K562 (cell line): ENCODE results near the gene TMOD2. TPM values are rescaled to one million over a fixed set of nuclear protein-coding genes. Genes with fewer than 3 reads are reported as not detected.

Experiments
- ATAC-seq: fragments of 200-7000 bp; cut with Tn5 transposase; 3 replicates; pipeline ENCODE4 v1.9.1; 2020; ENCODE audit warnings: moderate library complexity
- BruUV-seq: library from RNA; stranded (reverse); fragments of 400-500 nt; replicated peaks from 2 replicates; lab custom pipeline; 2021; lab: Mats Ljungman, UMichigan
- CTCF ChIA-PET: fragments of 300-600 bp; formaldehyde crosslinking; extraction: SDS; loops from one replicate; lab custom pipeline; 2021; ENCODE audit warnings: low intra/inter-chr PET ratio; lab: Yijun Ruan, JAX
- POLR2A ChIA-PET: fragments of 300-600, 350-650 bp; sonication (Branson Sonifier 250); formaldehyde crosslinking; extraction: SDS; loops from one replicate; lab custom pipeline; 2021; ENCODE audit warnings: antibody characterized with exemption, inconsistent platforms; lab: Yijun Ruan, JAX
- DNase-seq, 4 experiments: peaks; one replicate each; pipeline versions ENCODE4 v3.0.0 to v3.0.0-alpha.2; 2011 to 2018; ENCODE audit warnings: low spot score in 3 of 4, mixed read lengths in 3 of 4; ENCODE audit errors: extremely low read depth in 1 of 4
- FAIRE-seq: peaks from 2 replicates; lab custom pipeline; 2011; peaks lifted over from hg19 to GRCh38; lab: Jason Lieb, UNC
- H2AFZ ChIP-seq: 2 replicates; pipeline ENCODE4 v1.6.0; 2011; ENCODE audit warnings: low read depth, low read length, control low read depth, inconsistent platforms
- H3K27ac ChIP-seq: fragments of 200-600 bp; 3 replicates; pipeline ENCODE4 v1.8.0; 2011; ENCODE audit warnings: low read depth, mild to moderate bottlenecking, control low read depth, inconsistent platforms, low read length, moderate library complexity, mixed read lengths; ENCODE audit errors: extremely low read depth
- H3K27me3 ChIP-seq, 2 experiments: fragments of 300-600 bp in 1 of 2; 2 replicates in 1 of 2; 3 replicates in 1 of 2; pipeline versions ENCODE4 v1.6.0 to v1.8.0; 2011; ENCODE audit warnings: inconsistent platforms in 2 of 2, low read length in 2 of 2, mild to moderate bottlenecking in 1 of 2, mixed read lengths in 1 of 2, moderate library complexity in 1 of 2; ENCODE audit not compliant: control insufficient read depth in 2 of 2, insufficient read depth in 2 of 2
- H3K36me3 ChIP-seq: fragments of 300-600 bp; 3 replicates; pipeline ENCODE4 v1.8.0; 2011; ENCODE audit warnings: mild to moderate bottlenecking, low read length, inconsistent platforms; ENCODE audit not compliant: control insufficient read depth, insufficient read depth
- H3K4me1 ChIP-seq, 2 experiments: fragments of 200-600 bp in 1 of 2; replicated peaks in 1 of 2; 2 replicates in 1 of 2; 3 replicates in 1 of 2; pipeline versions ENCODE4 v1.5.1 to v1.8.0; 2011; ENCODE audit warnings: inconsistent platforms in 2 of 2, low read length in 2 of 2, mild to moderate bottlenecking in 1 of 2, mixed read lengths in 1 of 2, moderate library complexity in 1 of 2; ENCODE audit not compliant: control insufficient read depth in 2 of 2, insufficient read depth in 2 of 2
- H3K4me2 ChIP-seq: 2 replicates; pipeline ENCODE4 v1.6.1; 2011; ENCODE audit warnings: low read length, control low read depth, inconsistent platforms, mixed read lengths; ENCODE audit not compliant: insufficient read depth
- H3K4me3 ChIP-seq: fragments of 200-600 bp; sonication (generic), shearing (Covaris generic); 2 replicates; pipeline ENCODE4 v1.5.1; 2016; ENCODE audit warnings: control low read depth, inconsistent platforms
- H3K79me2 ChIP-seq: fragments of 200-600 bp; 3 replicates; pipeline ENCODE4 v1.8.0; 2011; ENCODE audit warnings: low read length, inconsistent platforms; ENCODE audit not compliant: control insufficient read depth, insufficient read depth
- H3K9ac ChIP-seq, 2 experiments: 2 replicates each; pipeline versions ENCODE4 v1.6.0 to v1.6.1; 2011; ENCODE audit warnings: low read depth in 2 of 2, low read length in 2 of 2, control low read depth in 1 of 2, inconsistent platforms in 1 of 2, mild to moderate bottlenecking in 1 of 2, mixed read lengths in 1 of 2; ENCODE audit not compliant: insufficient read depth in 1 of 2
- H3K9me1 ChIP-seq: one replicate; pipeline ENCODE4 v1.6.0; 2011; ENCODE audit warnings: inconsistent platforms, mild to moderate bottlenecking, low read length, moderate library complexity; ENCODE audit not compliant: control insufficient read depth, insufficient read depth
- H3K9me3 ChIP-seq: replicated peaks from 2 replicates; pipeline ENCODE4 v1.5.1; 2011; ENCODE audit warnings: low read depth, low read length, inconsistent platforms; ENCODE audit not compliant: control insufficient read depth, insufficient read depth
- H4K20me1 ChIP-seq: replicated peaks from 2 replicates; pipeline ENCODE4 v1.6.1; 2011; ENCODE audit warnings: low read length, inconsistent platforms, mixed read lengths; ENCODE audit not compliant: control insufficient read depth, insufficient read depth
- CCNT2 ChIP-seq: IDR thresholded peaks from 2 replicates; pipeline ENCODE4 v1.6.1; 2011; ENCODE audit warnings: borderline replicate concordance, low read depth, mild to moderate bottlenecking, moderate library complexity, mixed read lengths, low read length; ENCODE audit not compliant: insufficient read length; ENCODE audit errors: extremely low read depth
- CXXC5 ChIP-seq: fragments of 250-450 bp; sonication (Bioruptor Pico); IDR thresholded peaks from 2 replicates; pipeline ENCODE4 v1.8.0; 2022; ENCODE audit warnings: inconsistent platforms, mild to moderate bottlenecking, moderate library complexity
- EHMT2 ChIP-seq: fragments of 450-650 bp; IDR thresholded peaks from 2 replicates; pipeline ENCODE4 v1.6.1; 2018; ENCODE audit warnings: antibody characterized with exemption
- HDAC8 ChIP-seq: fragments of 450-650 bp; IDR thresholded peaks from 2 replicates; pipeline ENCODE4 v1.6.1; 2016; ENCODE audit warnings: mild to moderate bottlenecking, missing genetic modification characterization, moderate library complexity, missing compliant biosample characterization
- NCOA6 ChIP-seq: fragments of 450-650 bp; IDR thresholded peaks from 2 replicates; pipeline ENCODE4 v1.6.1; 2017; ENCODE audit warnings: mild to moderate bottlenecking
- PHF8 ChIP-seq: fragments of 200-600 bp; sonication (generic); IDR thresholded peaks from 2 replicates; pipeline ENCODE4 v1.6.1; 2012; ENCODE audit warnings: mixed run types, mild to moderate bottlenecking, inconsistent platforms, low read length, moderate library complexity, borderline replicate concordance
- SRSF1 ChIP-seq: fragments of 200-400 bp; formaldehyde crosslinking; IDR thresholded peaks from 2 replicates; pipeline ENCODE4 v1.6.1; 2017; ENCODE audit warnings: mild to moderate bottlenecking, low read depth, low read length, moderate library complexity
- TFAP4 ChIP-seq: sonication (generic); formaldehyde crosslinking; IDR thresholded peaks from 2 replicates; pipeline ENCODE4 v1.8.0; 2022; ENCODE audit warnings: missing genetic modification reagents, mild to moderate bottlenecking, moderate library complexity, borderline replicate concordance
- THRA ChIP-seq: fragments of 450-650 bp; IDR thresholded peaks from 2 replicates; pipeline ENCODE4 v1.6.1; 2017; ENCODE audit warnings: mild to moderate bottlenecking, moderate library complexity
- WHSC1 ChIP-seq: IDR thresholded peaks from one replicate; pipeline ENCODE4 v1.6.1; 2012; ENCODE audit warnings: low read length, control low read depth, inconsistent platforms
- WGBS: fragments of 100-300 bp; shearing (Covaris generic); methylation state at CpG from one replicate; pipeline ENCODE4 v1.1.6; 2016; ENCODE audit warnings: low coverage, mixed read lengths; ENCODE audit not compliant: insufficient coverage; ENCODE audit errors: missing lambda C conversion rate; 5-methylcytosine and 5-hydroxymethylcytosine counted together
- in situ Hi-C: fragments of 300-500 bp; cut with MboI; formaldehyde crosslinking; loops from 4 replicates; pipeline ENCODE4 v1.15.0; 2018; ENCODE audit warnings: inconsistent platforms, mixed read lengths
- intact Hi-C: fragments of 100-400 bp; cut with micrococcal nuclease; formaldehyde crosslinking; loops from 2 replicates; pipeline ENCODE4 v1.14.2; 2022
- polyA plus RNA-seq, 8 experiments: library from polyadenylated mRNA; depleted of rRNA in 4 of 8; stranded (reverse) in 5 of 8; unstranded in 3 of 8; fragments of >200 nt; fragmentation: Nextera tagmentation in 2 of 8; fragmentation: Illumina TruSeq in 1 of 8; extraction: Ambion mirVana in 2 of 8; extraction: Trizol in 1 of 8; gene quantifications; 2 replicates each; pipeline versions ENCODE4 v1.2.1 to v1.2.3, GENCODE V29; 2011 to 2014; ENCODE audit warnings: inconsistent platforms in 1 of 8, missing spikeins in 1 of 8
- total RNA-seq, 7 experiments: library from RNA; depleted of rRNA in 6 of 7; stranded (reverse); fragments of >200 nt in 6 of 7; fragmentation: Illumina TruSeq in 2 of 7; extraction: Trizol in 2 of 7; gene quantifications; 2 replicates each; pipeline versions ENCODE4 v1.2.1 to v1.2.3, GENCODE V29; 2011 to 2021; ENCODE audit warnings: low replicate concordance in 1 of 7

TMOD2 gene
- total and polyA plus RNA-seq, 9 of the 15 experiments (the other 6 are each of a cell fraction or from before 2014, with no cell fraction given) = 0.49 to 3.8 (median 3.0) TPM

GRCh38 chr15:51737522-51738305 lies 13.7 kb upstream of the TMOD2 start, which contains the start of gene LYSMD2 (continued):
- TF ChIP-seq PHF8 (peak; percentile 54; the same call in 1 of the 2 replicates), CXXC5 (peak; percentile 67; the same call in 1 of the 2 replicates), WHSC1 (no peak), NCOA6 (no peak), SRSF1 (no peak), THRA (no peak)

- Histone ChIP-seq H3K4me2 (peak overlapping the region; percentile 87), H3K9me3 (no peaks in the 10 kb centered on the region), H3K27ac (no peak overlapping the region; the same call in 2 of the 3 replicates), H2AFZ (peak overlapping the region; percentile 91), H3K79me2 (peaks cover 19% of the 10 kb centered on the region), H3K9ac (no peak overlapping the region), H3K4me3 (no peak overlapping the region), H3K27me3 (no peaks in the 10 kb centered on the region), H3K9me1 (no peaks in the 10 kb centered on the region), H3K4me1 (peaks cover 21 to 34% of the 10 kb centered on the region in 2 experiments), H4K20me1 (no peaks in the 10 kb centered on the region), H3K36me3 (0 out of 3 replicates have a peak, but pooled peaks cover 2% of the 10 kb centered on the region)
- BruUV-seq = no TSS peak
- ChIA-PET CTCF (no interaction called here), POLR2A (interaction anchor here (0.8 to 3.6 kb wide), 3 partner anchors 10 to 38 kb away, joined by 3 to 15 read pairs (median 4); no protein-coding TSS in a partner anchor)
- 45% methylated on average over 2 of the region's 2 CpGs for WGBS
- FAIRE-seq (no peak), DNase-seq (no peak), ATAC-seq (no peak)
- intact Hi-C loops = loop anchor here (2.0 to 5.0 kb wide), 2 partner anchors 39 to 86 kb away; no protein-coding TSS in a partner anchor
- in situ Hi-C loops = no loop called here
- TF ChIP-seq TFAP4 (CRISPR knock-in tag) (no peak), HDAC8 (no peak), CCNT2 (no peak), EHMT2 (peak; percentile 89)
Measured at GRCh38 chr15:51738553-51738952, 12.8 kb upstream of the TMOD2 start.
